HG02623 (cell line): ENCODE measurements around the gene ZC3H18.

ENCODE experiments used
- ATAC-seq: cut with Tn5 transposase; IDR thresholded peaks from one replicate; pipeline ENCODE4 v1.9.1; 2021; ENCODE audit warnings: moderate library complexity; ENCODE audit not compliant: unreplicated experiment

Gene ZC3H18

GRCh38 chr16:88578446-88579313, 8.5 kb downstream of the ZC3H18 start:
- no peak for ATAC-seq

GRCh38 chr16:88580371-88580770, 10.2 kb downstream of the ZC3H18 start:
- no peak for ATAC-seq

GRCh38 chr16:88581033-88581432, 10.8 kb downstream of the ZC3H18 start:
- no peak for ATAC-seq

- no peak for ATAC-seq
Observed at GRCh38 chr16:88582912-88583575, 12.8 kb downstream of the ZC3H18 start.

- no peak for ATAC-seq
Observed at GRCh38 chr16:88584676-88585075, 14.5 kb downstream of the ZC3H18 start.

GRCh38 chr16:88585269-88585668, 15.1 kb downstream of the ZC3H18 start:
- ATAC-seq = no peak

GRCh38 chr16:88585927-88586581, 15.9 kb downstream of the ZC3H18 start:
- ATAC-seq = no peak

GRCh38 chr16:88588148-88588547, 17.9 kb downstream of the ZC3H18 start:
- ATAC-seq = no peak

- ATAC-seq = no peak
Observed at GRCh38 chr16:88588754-88589153, 18.6 kb downstream of the ZC3H18 start.

GRCh38 chr16:88589441-88589840, 19.2 kb downstream of the ZC3H18 start:
- ATAC-seq = no peak

GRCh38 chr16:88591577-88592021, 21.4 kb downstream of the ZC3H18 start:
- ATAC-seq = no peak

- no peak for ATAC-seq
Observed at GRCh38 chr16:88593061-88593460, 22.9 kb downstream of the ZC3H18 start.

- ATAC-seq = no peak
Observed at GRCh38 chr16:88593489-88593888, 23.3 kb downstream of the ZC3H18 start.

GRCh38 chr16:88593910-88594309, 23.7 kb downstream of the ZC3H18 start:
- no peak for ATAC-seq

GRCh38 chr16:88595101-88595500, 24.9 kb downstream of the ZC3H18 start:
- ATAC-seq = no peak

GRCh38 chr16:88595921-88596320, 25.7 kb downstream of the ZC3H18 start:
- no peak for ATAC-seq

- no peak for ATAC-seq
Observed at GRCh38 chr16:88596483-88596882, 26.3 kb downstream of the ZC3H18 start.

GRCh38 chr16:88597856-88598491, 27.8 kb downstream of the ZC3H18 start:
- no peak for ATAC-seq

- ATAC-seq = no peak
Observed at GRCh38 chr16:88599092-88599733, 29.0 kb downstream of the ZC3H18 start.

GRCh38 chr16:88599825-88600538, 29.8 kb downstream of the ZC3H18 start:
- ATAC-seq = no peak
